GM18909 (cell line): Measurements from ENCODE around the gene BMP8B.

Experiments
- ATAC-seq: cut with Tn5 transposase; IDR thresholded peaks from one replicate; pipeline ENCODE4 v1.9.1; 2021; ENCODE audit warnings: mild to moderate bottlenecking; ENCODE audit not compliant: unreplicated experiment, poor library complexity

Gene BMP8B

GRCh38 chr1:39761016-39761415 is 27.6 kb downstream of the BMP8B start:
- ATAC-seq = no peak

GRCh38 chr1:39760074-39761008 is 28.3 kb downstream of the BMP8B start:
- no peak for ATAC-seq

- ATAC-seq = no peak
Measured at GRCh38 chr1:39759436-39759726, 29.3 kb downstream of the BMP8B start.

- no peak for ATAC-seq
Measured at GRCh38 chr1:39758556-39759435, 29.9 kb downstream of the BMP8B start.

- no peak for ATAC-seq
Measured at GRCh38 chr1:39757501-39757900, 31.2 kb downstream of the BMP8B start.

- no peak for ATAC-seq
Measured at GRCh38 chr1:39755965-39756659, 32.6 kb downstream of the BMP8B start.

- ATAC-seq = no peak
Measured at GRCh38 chr1:39754906-39755504, 33.7 kb downstream of the BMP8B start.

GRCh38 chr1:39754026-39754570 is 34.6 kb downstream of the BMP8B start:
- ATAC-seq = no peak

GRCh38 chr1:39753132-39754025 is 35.3 kb downstream of the BMP8B start:
- ATAC-seq = no peak

GRCh38 chr1:39752703-39753102 is 36.0 kb downstream of the BMP8B start:
- no peak for ATAC-seq

GRCh38 chr1:39751595-39751994 is 37.1 kb downstream of the BMP8B start:
- no peak for ATAC-seq

- no peak for ATAC-seq
Measured at GRCh38 chr1:39745016-39745670, 43.5 kb downstream of the BMP8B start.

- ATAC-seq = peak; percentile 85
Measured at GRCh38 chr1:39738622-39739366, 49.9 kb downstream of the BMP8B start, which contains the start of gene PPIE. Gene PPIE, plus strand, starts transcription at chr1:39738882. Its CDS starts 19 bp downstream, at chr1:39738901.

GRCh38 chr1:39737546-39738169 is 51.0 kb downstream of the BMP8B start:
- no peak for ATAC-seq

GRCh38 chr1:39735731-39736130 is 52.9 kb downstream of the BMP8B start:
- no peak for ATAC-seq

GRCh38 chr1:39733161-39733560 is 55.5 kb downstream of the BMP8B start:
- no peak for ATAC-seq

- ATAC-seq = no peak
Measured at GRCh38 chr1:39732730-39733129, 55.9 kb downstream of the BMP8B start.
